ENCODE measurements around the gene GPATCH4.

The GPATCH4 gene

DNA sequence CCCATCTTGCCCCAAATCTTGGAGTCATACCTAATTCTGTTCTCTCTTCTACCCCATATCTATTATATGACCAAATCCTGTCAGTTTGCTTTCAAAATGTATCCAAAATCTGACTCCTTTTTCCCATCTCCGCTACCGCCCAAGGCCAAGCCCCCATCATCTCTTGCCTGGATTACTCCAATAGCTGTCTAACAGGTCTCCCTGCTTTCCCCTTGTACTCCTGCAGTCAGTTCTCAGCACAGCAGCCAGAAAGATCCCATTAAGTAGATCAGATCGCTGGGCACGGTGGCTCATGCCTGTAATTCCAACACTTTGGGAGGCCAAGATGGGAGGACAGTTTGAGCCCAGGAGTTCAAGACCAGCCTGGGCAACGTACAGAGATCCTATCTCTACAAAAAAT, 48.8 kb downstream of the GPATCH4 start:
- no peak for DNase-seq (ENCODE audit: extremely low read depth, low read depth)
- TF ChIP-seq, protein P1, sequence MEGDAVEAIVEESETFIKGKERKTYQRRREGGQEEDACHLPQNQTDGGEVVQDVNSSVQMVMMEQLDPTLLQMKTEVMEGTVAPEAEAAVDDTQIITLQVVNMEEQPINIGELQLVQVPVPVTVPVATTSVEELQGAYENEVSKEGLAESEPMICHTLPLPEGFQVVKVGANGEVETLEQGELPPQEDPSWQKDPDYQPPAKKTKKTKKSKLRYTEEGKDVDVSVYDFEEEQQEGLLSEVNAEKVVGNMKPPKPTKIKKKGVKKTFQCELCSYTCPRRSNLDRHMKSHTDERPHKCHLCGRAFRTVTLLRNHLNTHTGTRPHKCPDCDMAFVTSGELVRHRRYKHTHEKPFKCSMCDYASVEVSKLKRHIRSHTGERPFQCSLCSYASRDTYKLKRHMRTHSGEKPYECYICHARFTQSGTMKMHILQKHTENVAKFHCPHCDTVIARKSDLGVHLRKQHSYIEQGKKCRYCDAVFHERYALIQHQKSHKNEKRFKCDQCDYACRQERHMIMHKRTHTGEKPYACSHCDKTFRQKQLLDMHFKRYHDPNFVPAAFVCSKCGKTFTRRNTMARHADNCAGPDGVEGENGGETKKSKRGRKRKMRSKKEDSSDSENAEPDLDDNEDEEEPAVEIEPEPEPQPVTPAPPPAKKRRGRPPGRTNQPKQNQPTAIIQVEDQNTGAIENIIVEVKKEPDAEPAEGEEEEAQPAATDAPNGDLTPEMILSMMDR (IDR thresholded peaks at IDR 0.05; ENCODE audit: low read depth, low read length), result no peak

DNA sequence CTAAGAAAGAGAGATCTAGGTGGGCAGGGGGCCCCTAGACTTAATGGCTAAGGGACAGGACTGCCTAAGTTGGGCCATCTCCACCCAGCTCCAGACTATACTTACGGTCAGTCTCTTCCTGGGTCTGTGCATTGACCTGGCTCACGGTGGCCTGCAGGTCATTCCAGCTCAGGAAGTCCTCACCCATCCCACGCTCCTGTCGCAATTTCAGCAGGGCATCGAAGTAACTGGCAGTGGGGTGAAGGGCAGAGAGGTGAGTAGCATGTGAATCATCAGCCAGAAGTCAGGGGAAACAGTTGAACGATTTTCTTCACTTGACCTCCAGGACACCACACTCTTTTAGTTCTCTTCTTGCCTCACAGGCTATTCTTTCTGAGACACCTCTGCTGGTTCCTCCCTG, 49.4 kb downstream of the GPATCH4 start:
- TF ChIP-seq, protein P1 (IDR thresholded peaks at IDR 0.05; ENCODE audit: low read depth, low read length), result no peak
- DNase-seq (ENCODE audit: extremely low read depth, low read depth), result no peak

DNA sequence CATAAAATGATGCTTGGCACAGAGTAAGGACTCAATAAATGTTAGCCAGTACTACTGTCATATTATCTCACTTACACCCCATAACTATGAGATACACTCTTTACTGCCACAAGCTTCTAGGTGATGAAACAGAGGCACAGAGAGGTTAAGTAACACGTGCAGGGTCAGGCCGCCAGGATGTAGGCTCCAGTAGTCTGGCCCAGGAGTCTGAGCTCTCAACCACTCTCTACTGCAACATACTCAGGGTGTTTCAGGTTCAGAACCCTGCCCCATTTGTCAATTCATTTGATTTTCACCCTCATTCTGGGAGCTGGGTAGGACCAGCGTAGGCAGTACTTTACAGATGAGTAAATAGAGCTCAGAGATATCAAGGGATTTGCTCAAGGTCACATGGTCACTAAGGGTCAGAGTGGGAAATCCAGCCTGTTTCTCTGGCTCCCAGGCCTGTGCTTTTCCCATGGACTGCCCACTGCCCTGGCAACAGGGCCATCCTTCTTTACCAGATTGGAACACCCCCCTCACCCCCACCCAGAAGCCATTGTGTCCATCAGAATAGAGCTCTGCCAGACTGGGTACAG, 50.1 kb downstream of the GPATCH4 start:
- TF ChIP-seq, protein P1 (IDR thresholded peaks at IDR 0.05; ENCODE audit: low read depth, low read length), result no peak
- DNase-seq (ENCODE audit: extremely low read depth, low read depth), result no peak

DNA sequence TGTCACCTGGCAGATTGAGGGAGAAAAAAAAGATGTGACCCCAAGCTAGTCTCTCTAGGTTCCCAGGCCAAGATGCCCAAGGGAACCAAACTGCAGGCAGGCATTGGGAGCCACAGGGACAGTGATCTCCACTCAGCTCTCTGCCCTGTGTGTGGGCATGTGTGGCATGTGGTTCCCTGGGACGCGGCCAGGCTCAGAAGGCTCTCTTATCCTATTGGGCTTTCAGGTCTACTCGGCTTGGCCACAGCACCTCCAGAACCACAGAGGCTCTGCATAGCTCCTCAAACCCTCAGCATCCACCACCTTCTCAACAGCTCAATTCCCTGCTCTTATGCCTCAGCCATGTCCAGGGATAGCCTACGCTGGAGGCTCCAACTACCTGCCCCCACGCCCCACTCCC, 50.9 kb downstream of the GPATCH4 start:
- no peak for DNase-seq (ENCODE audit: extremely low read depth, low read depth)

DNA sequence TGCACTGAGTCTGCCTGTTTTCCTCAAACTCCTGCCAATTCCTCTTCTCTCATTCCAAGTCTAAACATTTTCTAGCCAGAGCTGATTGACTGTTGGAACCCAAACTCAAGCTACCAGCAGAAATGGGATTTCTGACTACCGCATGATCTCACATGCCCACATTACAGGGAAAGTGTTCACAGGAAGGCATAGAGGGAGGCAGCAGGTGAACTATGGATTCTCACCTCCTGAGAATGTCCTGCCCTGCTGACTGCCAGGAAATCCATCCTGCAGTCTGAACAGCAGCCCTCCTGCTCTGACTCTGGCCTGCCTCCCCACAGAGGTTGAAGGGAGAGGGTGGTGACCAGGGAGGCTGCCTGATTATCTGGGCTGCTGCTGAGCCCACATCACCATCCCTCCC, 51.4 kb downstream of the GPATCH4 start:
- DNase-seq (ENCODE audit: extremely low read depth, low read depth), result no peak
- TF ChIP-seq, protein P1 (IDR thresholded peaks at IDR 0.05; ENCODE audit: low read depth, low read length), result no peak

More for the DNA sequence above, 50.9 kb downstream of the GPATCH4 start:
- TF ChIP-seq, protein P1 (IDR thresholded peaks at IDR 0.05; ENCODE audit: low read depth, low read length), result no peak

DNA sequence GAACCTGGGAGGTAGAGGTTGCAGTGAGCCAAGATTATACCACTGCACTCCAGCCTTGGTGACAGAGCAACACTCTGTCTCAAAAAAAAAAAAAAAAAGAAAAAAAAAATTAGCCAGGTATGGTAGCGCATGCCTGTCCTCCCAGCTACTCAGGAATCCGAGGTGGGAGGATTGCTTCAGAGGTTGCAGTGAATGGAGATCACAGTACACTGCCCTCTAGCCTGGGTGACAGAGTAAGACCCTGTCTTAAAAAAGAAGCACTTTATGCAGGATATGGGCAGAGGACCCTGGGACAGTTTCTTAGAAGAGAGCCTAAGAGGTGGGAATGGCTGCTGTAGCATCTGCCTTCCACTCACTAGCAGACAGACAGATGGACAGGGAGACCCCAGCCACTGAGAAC, 51.9 kb downstream of the GPATCH4 start:
- TF ChIP-seq, protein P1 (IDR thresholded peaks at IDR 0.05; ENCODE audit: low read depth, low read length), result no peak
- DNase-seq (ENCODE audit: extremely low read depth, low read depth), result no peak

DNA sequence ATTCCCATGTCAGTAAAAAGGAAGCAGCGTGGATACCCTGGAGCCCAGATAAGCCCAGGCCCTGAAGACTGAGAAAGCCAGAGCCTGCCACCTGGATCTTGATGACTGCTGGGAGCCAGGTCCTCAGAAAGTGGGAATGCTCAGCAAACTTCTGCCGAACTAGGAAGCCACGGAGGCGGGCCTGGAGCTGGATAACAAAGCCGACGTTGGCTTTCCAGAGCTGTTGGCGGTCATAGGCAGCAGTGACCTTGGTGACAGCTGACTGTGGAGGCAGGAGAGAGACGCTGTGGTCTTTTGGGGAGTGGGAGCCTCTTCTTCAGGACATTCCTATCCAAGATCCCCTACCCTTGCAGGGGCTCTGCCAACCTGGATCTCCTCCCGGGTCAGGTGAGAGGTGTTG, 53.3 kb downstream of the GPATCH4 start:
- TF ChIP-seq, protein P1 (IDR thresholded peaks at IDR 0.05; ENCODE audit: low read depth, low read length), result no peak
- no peak for DNase-seq (ENCODE audit: extremely low read depth, low read depth)
